ENCODE data around the gene SAMD13.
A peak's percentile ranks its signal among the peaks of the same experiment; 100 is the strongest.

The SAMD13 gene

DNA sequence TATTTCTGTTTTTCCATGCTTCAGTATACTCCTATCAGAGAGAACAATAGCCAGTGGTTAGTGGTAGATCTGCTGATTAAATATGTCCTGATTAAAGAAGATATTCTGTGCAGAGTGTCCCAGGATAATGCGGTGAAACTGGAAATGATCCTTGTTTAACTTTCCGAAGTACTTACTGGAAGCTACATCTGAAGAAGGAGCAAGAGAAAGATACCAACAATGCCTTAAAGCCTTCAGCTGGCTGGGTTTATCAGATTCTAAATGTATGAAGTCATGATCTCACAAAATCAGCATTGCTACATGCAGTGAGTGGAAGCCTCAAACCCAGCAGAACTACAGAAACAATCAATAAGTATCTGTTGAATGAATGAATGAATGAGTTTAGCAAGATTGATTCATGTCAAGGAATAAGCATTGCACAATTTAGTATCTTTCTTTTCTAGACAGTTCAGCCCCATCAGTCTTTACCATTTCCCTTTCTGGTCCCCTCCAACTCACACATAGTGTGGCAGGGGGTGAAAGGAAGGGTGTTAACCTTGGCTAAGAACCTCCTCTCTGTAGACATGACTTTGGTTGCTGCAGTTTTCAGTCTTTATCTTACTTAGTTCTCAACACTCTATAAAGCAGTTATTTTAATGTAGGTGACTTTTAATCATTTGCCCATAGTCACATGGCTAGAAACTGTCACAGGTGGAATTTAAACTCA is 72.1 kb downstream of the SAMD13 start:
- no peak for DNase-seq (ENCODE audit: low spot score)

DNA sequence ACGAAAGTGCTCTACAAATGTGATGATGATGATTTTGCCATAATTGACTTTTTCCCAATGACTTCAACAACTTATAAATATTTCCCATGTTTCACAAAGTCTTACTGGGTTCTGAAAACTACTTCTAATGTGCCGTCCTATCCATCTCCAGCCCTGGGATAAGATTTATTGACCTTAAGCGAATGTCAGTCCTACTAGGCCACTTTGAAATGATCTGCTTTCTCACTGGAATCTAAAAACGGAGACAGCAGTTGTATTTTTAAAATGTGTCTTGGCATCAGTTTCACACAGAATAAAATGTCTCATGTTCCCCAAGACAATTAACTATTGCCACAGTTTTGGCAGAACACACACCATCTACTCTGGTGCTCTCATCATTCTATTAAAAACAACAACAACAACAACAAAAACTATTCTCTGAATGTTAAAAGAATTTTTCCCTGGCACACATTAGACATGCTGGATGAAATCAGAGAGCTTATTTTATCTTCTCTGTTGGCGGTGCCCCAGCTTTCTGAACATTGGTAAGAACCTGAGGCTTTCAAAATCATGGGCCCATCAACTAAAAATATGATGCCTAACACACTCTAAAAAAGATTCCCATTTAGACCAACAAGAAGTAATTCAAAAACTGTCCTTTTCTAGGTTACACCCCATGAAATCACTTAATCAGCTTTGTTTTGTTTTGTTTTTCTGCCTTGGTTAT is 73.6 kb downstream of the SAMD13 start:
- DNase-seq (ENCODE audit: low spot score), result no peak

DNA sequence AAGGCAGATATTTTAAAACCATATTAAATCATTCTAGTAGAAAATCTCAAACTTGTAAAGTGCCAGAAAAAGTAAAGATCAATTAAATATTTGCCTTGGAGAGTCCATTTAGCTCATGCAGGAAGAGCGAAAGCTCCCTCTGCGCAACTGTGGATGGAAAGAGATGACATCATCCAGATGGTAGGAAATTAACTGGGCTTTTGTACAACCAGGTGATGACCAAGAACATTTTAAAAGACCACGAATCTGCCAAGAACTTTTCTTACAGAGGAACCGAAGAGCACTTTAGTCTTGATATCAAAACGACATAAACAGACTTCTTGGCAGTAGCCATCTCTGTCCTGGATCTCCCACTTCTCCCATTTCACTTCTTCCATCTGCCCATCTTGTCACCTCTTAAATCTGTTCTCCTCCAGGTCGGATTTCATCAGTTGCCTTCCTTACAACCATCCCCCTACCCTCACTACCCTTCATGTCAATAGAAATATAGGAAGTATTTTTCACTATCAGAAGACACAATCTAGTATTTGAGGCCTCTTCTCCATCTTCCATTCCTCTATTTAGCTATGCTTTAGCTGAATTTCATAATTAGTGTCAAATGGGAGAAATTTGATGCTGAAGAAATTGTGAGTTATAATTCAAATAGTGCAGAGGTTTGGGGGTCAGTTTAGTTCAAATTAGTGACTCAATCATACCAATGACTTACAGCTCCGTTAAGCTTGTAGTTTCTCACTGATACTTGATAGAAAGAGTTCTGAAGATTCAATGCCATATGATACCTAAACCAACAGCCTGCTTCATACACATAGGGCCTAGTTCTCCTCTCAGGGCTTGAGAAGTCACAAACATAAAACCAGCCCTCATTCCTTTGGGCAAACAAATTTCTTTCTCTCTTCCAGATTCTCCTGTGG is 74.7 kb downstream of the SAMD13 start:
- DNase-seq (ENCODE audit: low spot score), result no peak

DNA sequence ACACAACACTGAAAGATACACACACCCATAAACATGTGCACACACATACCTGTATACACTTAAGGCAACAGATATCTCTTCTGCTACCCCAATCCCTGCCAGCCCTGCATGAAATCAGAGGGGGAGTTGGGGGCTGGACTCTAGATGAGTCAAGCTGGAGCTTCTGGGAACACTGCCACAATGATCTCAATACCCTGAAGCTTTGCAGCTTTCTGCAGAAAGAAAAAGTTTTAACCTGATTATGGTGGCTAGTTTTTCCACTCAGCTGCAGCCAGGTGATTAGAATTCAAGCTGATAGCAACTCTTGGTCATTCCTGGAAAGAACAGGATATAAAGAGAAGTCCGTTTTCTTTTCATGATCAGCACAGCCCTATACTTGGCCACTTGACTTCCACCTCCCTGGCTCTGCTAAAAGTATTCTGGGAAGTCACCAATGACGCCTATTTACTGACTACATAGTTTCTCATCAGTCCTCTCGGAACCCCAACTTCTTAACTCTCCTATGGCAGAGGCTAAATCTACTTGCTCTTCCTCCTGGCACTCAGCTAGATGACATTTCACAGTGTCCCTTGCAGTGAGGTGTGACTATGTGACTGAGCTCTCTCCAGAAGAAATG is 76.1 kb downstream of the SAMD13 start:
- DNase-seq (ENCODE audit: low spot score), result no peak

- DNase-seq (ENCODE audit: low spot score), result no peak
Measured at GRCh38 chr1:84379138-84379916, 77.8 kb downstream of the SAMD13 start.

- DNase-seq (ENCODE audit: low spot score), result no peak
Measured at GRCh38 chr1:84379917-84380180, 78.3 kb downstream of the SAMD13 start.

DNA sequence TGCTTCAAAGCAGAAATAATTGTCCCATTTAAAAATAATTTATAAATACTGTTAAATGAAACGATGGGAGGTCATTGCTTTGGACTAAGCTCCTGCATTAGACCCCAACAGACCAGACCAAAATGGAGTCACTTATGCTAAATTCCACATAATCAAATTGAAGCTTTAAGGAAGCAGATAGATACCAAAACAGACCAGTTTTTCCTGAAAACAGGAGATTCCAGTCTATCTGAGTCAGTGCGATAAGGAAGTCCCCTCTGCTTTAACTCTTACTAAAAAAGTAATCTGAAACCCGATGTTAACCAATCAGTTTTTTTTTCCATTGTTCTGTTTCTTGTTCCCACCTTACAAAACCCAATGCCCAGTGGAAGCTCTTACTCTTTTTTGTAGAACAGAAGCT is 80.6 kb downstream of the SAMD13 start:
- DNase-seq (ENCODE audit: low spot score), result no peak

DNA sequence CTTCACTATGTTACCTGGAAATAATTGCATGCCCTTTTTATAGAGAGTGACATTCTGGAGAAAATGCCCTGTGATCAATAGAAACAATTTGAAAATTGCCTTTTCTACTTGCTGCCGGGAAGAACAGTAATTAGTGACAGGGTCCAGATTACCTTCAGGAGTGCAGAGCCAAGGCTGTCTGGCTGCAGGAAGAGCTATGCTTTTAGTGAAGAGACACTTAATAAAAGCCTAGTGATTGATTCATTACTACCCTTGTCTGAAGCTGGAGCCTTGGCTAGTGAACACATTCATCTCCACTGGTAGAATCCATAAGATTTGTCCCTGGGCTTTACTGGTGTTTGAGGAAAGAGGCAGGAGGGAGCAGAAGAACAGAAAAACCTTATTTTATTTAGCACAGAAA is 83.8 kb downstream of the SAMD13 start:
- DNase-seq (ENCODE audit: low spot score), result no peak

- no peak for DNase-seq (ENCODE audit: low spot score)
Measured at GRCh38 chr1:84386716-84387479, 85.4 kb downstream of the SAMD13 start.

DNA sequence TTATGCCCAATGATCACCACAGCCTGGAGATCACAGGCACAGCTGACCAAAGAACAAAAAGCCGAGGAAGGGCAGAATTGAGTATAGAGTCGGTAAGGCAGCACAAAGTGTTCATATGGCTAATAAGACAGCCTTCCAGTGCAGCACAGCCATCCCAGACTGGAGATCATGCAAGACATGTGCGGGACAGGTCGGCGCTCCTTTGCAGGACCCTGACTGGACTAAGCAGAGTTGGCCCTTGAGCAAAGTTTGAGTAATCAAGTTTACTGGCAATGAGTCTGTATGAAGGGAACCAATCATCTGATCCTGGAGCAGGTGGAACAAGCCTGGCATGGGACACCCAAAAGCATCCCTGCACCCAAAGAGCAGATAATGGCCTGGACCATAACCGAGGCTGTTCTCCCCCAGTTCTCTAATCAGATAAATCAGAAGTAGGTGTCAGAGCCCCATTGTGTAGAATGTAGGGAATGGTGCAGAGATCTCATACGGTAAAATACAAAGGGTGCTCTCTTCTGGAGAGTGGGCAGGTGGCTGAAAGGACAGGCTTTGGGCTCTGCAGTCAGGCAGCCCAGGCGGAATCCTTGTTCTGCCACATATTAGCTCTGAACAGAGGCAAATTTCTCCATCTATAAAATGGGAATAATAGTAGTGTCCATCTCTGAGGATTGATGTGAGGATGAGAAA is 86.1 kb downstream of the SAMD13 start:
- DNase-seq (ENCODE audit: low spot score), result no peak

- DNase-seq (ENCODE audit: low spot score), result peak; percentile 32
Measured at GRCh38 chr1:84390226-84390625, 88.7 kb downstream of the SAMD13 start.

- DNase-seq (ENCODE audit: low spot score), result no peak
Measured at GRCh38 chr1:84398175-84399155, 97.0 kb downstream of the SAMD13 start, which contains the start of gene DNASE2B. Gene DNASE2B (plus strand): TSS chr1:84398484. CDS start chr1:84398565, 81 bp downstream.
